Measurements from ENCODE around the gene LIMCH1.

Gene LIMCH1

GRCh38 chr4:41551536-41551935, 13.6 kb downstream of the LIMCH1 start:
- no peak for DNase-seq (ENCODE audit: low spot score in 2 of 2)
- ATAC-seq (replicated peaks; ENCODE audit: extremely low read depth, poor library complexity, severe bottlenecking) = no peak
- H3K27ac Mint-ChIP-seq (ENCODE audit: low read depth) = no peak overlapping the region
- no peaks in the 10 kb centered on the region for H3K27me3 Mint-ChIP-seq
- no peaks in the 10 kb centered on the region for H3K4me1 Mint-ChIP-seq
- no peak overlapping the region for H3K4me3 Mint-ChIP-seq
- H3K9me3 Mint-ChIP-seq = peaks cover 7% of the 10 kb centered on the region
- H3K36me3 Mint-ChIP-seq (ENCODE audit: insufficient read depth) = no peaks in the 10 kb centered on the region

- no peak for ATAC-seq (replicated peaks; ENCODE audit: extremely low read depth, poor library complexity, severe bottlenecking)
Observed at GRCh38 chr4:41554905-41555304, 16.9 kb downstream of the LIMCH1 start.

DNA sequence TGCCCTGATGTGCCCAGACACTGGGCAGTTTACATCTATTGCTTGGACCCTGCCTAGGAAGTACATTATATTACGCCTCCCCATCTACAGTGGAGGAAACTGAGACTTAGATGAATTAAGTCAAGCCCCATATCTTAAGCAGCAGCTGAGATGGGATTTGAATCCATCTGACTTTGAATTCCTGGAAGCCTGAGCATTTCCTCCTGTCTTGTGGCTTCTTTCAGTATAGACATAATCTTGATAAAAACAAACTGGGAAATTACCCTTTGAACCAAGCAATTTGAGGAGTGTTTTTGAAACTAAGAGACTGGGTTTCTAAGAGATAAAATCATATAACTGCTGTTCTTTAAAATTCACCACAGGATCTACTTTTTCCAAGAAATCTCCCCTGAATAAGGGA, 18.6 kb downstream of the LIMCH1 start:
- Mint-ChIP-seq H3K27ac (ENCODE audit: low read depth) (no peak overlapping the region), H3K4me3 (no peak overlapping the region)

More at GRCh38 chr4:41554905-41555304, 16.9 kb downstream of the LIMCH1 start:
- no peaks in the 10 kb centered on the region for H3K4me1 Mint-ChIP-seq
- DNase-seq (ENCODE audit: low spot score in 2 of 2) = no peak
- no peaks in the 10 kb centered on the region for H3K27me3 Mint-ChIP-seq
- no peaks in the 10 kb centered on the region for H3K36me3 Mint-ChIP-seq (ENCODE audit: insufficient read depth)
- peaks cover 7% of the 10 kb centered on the region for H3K9me3 Mint-ChIP-seq
- no peak overlapping the region for H3K4me3 Mint-ChIP-seq
- no peak overlapping the region for H3K27ac Mint-ChIP-seq (ENCODE audit: low read depth)

GRCh38 chr4:41559940-41560516, 22.1 kb downstream of the LIMCH1 start:
- Mint-ChIP-seq H3K4me1 (no peaks in the 10 kb centered on the region), H3K27ac (ENCODE audit: low read depth) (no peak overlapping the region), H3K9me3 (no peaks in the 10 kb centered on the region), H3K27me3 (no peaks in the 10 kb centered on the region), H3K4me3 (no peak overlapping the region), H3K36me3 (ENCODE audit: insufficient read depth) (no peaks in the 10 kb centered on the region)
- ATAC-seq (replicated peaks; ENCODE audit: extremely low read depth, poor library complexity, severe bottlenecking) = no peak
- no peak for DNase-seq (ENCODE audit: low spot score in 2 of 2)

More for the DNA sequence above, 18.6 kb downstream of the LIMCH1 start:
- Mint-ChIP-seq H3K36me3 (ENCODE audit: insufficient read depth) (no peaks in the 10 kb centered on the region), H3K27me3 (no peaks in the 10 kb centered on the region), H3K4me1 (no peaks in the 10 kb centered on the region), H3K9me3 (peaks cover 7% of the 10 kb centered on the region)
- ATAC-seq (replicated peaks; ENCODE audit: extremely low read depth, poor library complexity, severe bottlenecking) (no peak), DNase-seq (ENCODE audit: low spot score in 2 of 2) (no peak)

GRCh38 chr4:41561244-41561643, 23.3 kb downstream of the LIMCH1 start:
- ATAC-seq (replicated peaks; ENCODE audit: extremely low read depth, poor library complexity, severe bottlenecking) (no peak), DNase-seq (ENCODE audit: low spot score in 2 of 2) (no peak)
- H3K9me3 Mint-ChIP-seq = no peaks in the 10 kb centered on the region
- H3K27me3 Mint-ChIP-seq = no peaks in the 10 kb centered on the region
- H3K36me3 Mint-ChIP-seq (ENCODE audit: insufficient read depth) = no peaks in the 10 kb centered on the region
- H3K4me1 Mint-ChIP-seq = no peaks in the 10 kb centered on the region
- no peak overlapping the region for H3K4me3 Mint-ChIP-seq
- H3K27ac Mint-ChIP-seq (ENCODE audit: low read depth) = no peak overlapping the region

- Mint-ChIP-seq H3K4me3 (no peak overlapping the region), H3K27me3 (no peaks in the 10 kb centered on the region), H3K36me3 (ENCODE audit: insufficient read depth) (no peaks in the 10 kb centered on the region), H3K9me3 (no peaks in the 10 kb centered on the region), H3K27ac (ENCODE audit: low read depth) (no peak overlapping the region), H3K4me1 (no peaks in the 10 kb centered on the region)
- DNase-seq (ENCODE audit: low spot score in 2 of 2) = no peak
- no peak for ATAC-seq (replicated peaks; ENCODE audit: extremely low read depth, poor library complexity, severe bottlenecking)
Observed at GRCh38 chr4:41567186-41567585, 29.2 kb downstream of the LIMCH1 start.

DNA sequence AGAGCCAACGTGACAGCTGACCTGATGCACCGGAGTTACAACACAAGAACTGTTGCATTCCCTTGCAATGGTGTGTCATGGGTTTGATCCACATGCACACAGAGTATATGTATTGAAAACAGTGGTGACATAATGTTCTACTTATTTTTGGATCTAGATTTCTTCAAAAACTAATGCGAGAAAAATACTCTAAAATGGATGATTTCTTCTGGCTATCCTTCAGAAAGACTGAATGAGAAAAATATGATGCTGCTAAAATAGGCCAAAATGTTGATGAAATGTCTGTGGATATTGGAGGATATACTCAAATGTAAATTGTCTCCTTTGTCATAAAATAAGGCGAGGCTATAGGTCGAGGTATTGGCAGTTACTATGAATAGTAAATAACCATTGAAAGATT, 30.4 kb downstream of the LIMCH1 start:
- Mint-ChIP-seq H3K4me3 (no peak overlapping the region), H3K27ac (ENCODE audit: low read depth) (no peak overlapping the region), H3K9me3 (no peaks in the 10 kb centered on the region), H3K36me3 (ENCODE audit: insufficient read depth) (no peaks in the 10 kb centered on the region), H3K4me1 (no peaks in the 10 kb centered on the region), H3K27me3 (no peaks in the 10 kb centered on the region)
- no peak for ATAC-seq (replicated peaks; ENCODE audit: extremely low read depth, poor library complexity, severe bottlenecking)
- DNase-seq (ENCODE audit: low spot score in 2 of 2) = no peak

DNA sequence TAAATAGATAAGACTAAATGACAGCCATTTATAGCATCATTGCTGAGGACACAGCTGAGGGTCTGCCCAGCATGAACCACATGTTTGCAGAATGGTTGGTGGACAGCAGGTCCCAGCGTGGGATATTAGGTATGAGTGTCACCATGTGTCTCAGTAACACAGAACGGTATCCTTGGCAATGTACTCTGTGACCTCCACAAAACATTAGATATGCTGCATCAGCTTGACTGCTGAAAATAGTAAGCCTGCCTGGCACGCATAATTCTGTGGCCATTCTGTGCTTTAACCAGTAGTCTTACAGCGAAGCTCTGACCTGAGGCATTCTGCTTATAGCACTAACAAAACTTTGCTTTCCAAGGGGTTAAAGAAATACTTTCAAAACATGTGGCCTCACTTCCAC, 32.0 kb downstream of the LIMCH1 start:
- Mint-ChIP-seq H3K27me3 (no peaks in the 10 kb centered on the region), H3K36me3 (ENCODE audit: insufficient read depth) (no peaks in the 10 kb centered on the region), H3K4me3 (no peak overlapping the region), H3K4me1 (no peaks in the 10 kb centered on the region), H3K9me3 (no peaks in the 10 kb centered on the region), H3K27ac (ENCODE audit: low read depth) (no peak overlapping the region)
- no peak for ATAC-seq (replicated peaks; ENCODE audit: extremely low read depth, poor library complexity, severe bottlenecking)
- no peak for DNase-seq (ENCODE audit: low spot score in 2 of 2)

GRCh38 chr4:41571422-41571821, 33.5 kb downstream of the LIMCH1 start:
- Mint-ChIP-seq H3K27ac (ENCODE audit: low read depth) (no peak overlapping the region), H3K36me3 (ENCODE audit: insufficient read depth) (no peaks in the 10 kb centered on the region), H3K4me3 (no peak overlapping the region), H3K27me3 (no peaks in the 10 kb centered on the region), H3K4me1 (no peaks in the 10 kb centered on the region), H3K9me3 (no peaks in the 10 kb centered on the region)
- no peak for ATAC-seq (replicated peaks; ENCODE audit: extremely low read depth, poor library complexity, severe bottlenecking)
- no peak for DNase-seq (ENCODE audit: low spot score in 2 of 2)

GRCh38 chr4:41572516-41572915, 34.6 kb downstream of the LIMCH1 start:
- ATAC-seq (replicated peaks; ENCODE audit: extremely low read depth, poor library complexity, severe bottlenecking) (no peak), DNase-seq (ENCODE audit: low spot score in 2 of 2) (no peak)
- Mint-ChIP-seq H3K4me1 (no peaks in the 10 kb centered on the region), H3K4me3 (no peak overlapping the region), H3K27ac (ENCODE audit: low read depth) (no peak overlapping the region), H3K36me3 (ENCODE audit: insufficient read depth) (no peaks in the 10 kb centered on the region), H3K9me3 (no peaks in the 10 kb centered on the region), H3K27me3 (no peaks in the 10 kb centered on the region)

DNA sequence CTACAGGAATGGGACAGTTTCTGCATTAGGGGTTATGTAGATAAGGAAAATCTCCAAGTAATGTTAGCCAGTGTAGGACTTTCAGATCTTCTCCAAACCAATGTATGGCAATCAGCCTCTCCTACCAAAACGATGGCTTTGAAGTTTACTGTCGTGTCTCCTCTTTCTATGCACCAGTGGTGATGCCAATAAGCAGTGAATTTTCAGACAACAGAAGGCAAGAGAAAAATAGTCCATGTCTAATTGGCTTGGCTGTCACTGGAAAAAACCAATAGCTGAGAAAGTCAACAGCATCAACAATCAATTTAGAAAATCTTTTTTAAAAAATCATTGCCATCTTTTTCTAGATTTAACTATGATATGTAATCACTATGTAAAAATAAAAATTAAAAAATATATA, 35.0 kb downstream of the LIMCH1 start:
- no peaks in the 10 kb centered on the region for H3K4me1 Mint-ChIP-seq
- no peak overlapping the region for H3K4me3 Mint-ChIP-seq
- H3K9me3 Mint-ChIP-seq = peaks cover 2% of the 10 kb centered on the region
- ATAC-seq (replicated peaks; ENCODE audit: extremely low read depth, poor library complexity, severe bottlenecking) (no peak), DNase-seq (ENCODE audit: low spot score in 2 of 2) (no peak)
- H3K27me3 Mint-ChIP-seq = no peaks in the 10 kb centered on the region
- H3K36me3 Mint-ChIP-seq (ENCODE audit: insufficient read depth) = no peaks in the 10 kb centered on the region
- H3K27ac Mint-ChIP-seq (ENCODE audit: low read depth) = no peak overlapping the region

DNA sequence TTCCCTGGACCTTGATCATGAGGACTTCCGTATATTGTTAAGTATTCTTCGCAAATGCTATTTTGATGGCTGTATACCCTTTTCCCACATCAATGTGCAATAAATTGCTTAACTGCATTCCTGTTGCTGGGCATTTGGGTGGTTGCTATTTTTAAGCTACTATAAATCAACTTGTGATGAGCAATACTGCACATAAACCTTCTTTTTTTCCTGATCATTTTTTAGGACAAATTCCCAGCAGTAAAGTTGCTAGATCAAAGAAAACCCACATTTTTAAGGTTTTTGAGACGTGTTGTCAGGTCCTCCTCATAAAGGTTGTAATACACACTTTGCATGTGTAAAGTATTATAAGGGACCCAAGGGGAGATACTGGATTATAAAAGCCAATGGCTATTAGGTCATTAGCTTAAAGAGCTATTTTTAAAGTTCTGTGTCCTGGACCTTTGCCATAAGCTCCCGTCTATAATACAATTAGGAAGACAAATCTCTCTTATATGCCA, 35.6 kb downstream of the LIMCH1 start:
- Mint-ChIP-seq H3K27ac (ENCODE audit: low read depth) (no peak overlapping the region), H3K4me3 (no peak overlapping the region), H3K4me1 (no peaks in the 10 kb centered on the region), H3K36me3 (ENCODE audit: insufficient read depth) (no peaks in the 10 kb centered on the region), H3K27me3 (no peaks in the 10 kb centered on the region), H3K9me3 (peaks cover 5% of the 10 kb centered on the region)
- DNase-seq (ENCODE audit: low spot score in 2 of 2) (no peak), ATAC-seq (replicated peaks; ENCODE audit: extremely low read depth, poor library complexity, severe bottlenecking) (no peak)

DNA sequence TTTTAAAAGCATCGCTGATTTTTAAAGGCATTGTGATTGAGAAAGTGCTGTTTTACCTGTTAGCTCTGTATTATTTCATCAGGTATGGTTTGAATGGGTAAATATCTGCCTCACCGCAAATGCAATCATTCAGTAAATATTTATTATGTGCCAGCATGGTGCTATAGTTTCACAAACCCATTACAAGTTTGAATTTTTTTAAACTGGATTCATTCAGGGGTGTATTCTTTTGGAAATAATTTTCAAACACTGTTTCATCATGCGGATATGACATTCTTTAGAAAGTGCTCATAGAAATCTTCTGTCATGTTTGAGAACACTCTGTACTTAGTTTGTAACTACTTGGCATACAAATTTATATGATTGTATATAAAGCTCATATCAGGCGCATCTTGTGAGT, 37.2 kb downstream of the LIMCH1 start:
- Mint-ChIP-seq H3K27ac (ENCODE audit: low read depth) (no peak overlapping the region), H3K27me3 (no peaks in the 10 kb centered on the region), H3K36me3 (ENCODE audit: insufficient read depth) (no peaks in the 10 kb centered on the region), H3K9me3 (peaks cover 5% of the 10 kb centered on the region), H3K4me3 (no peak overlapping the region), H3K4me1 (no peaks in the 10 kb centered on the region)
- no peak for DNase-seq (ENCODE audit: low spot score in 2 of 2)
- ATAC-seq (replicated peaks; ENCODE audit: extremely low read depth, poor library complexity, severe bottlenecking) = no peak

All from central memory CD8-positive, alpha-beta T cell (primary cell).